CD14-positive monocyte (primary cell): ENCODE data around the gene CWF19L1. TPM values are rescaled to one million over a fixed set of nuclear protein-coding genes. Genes with fewer than 3 reads are reported as not detected.

Experiments used
- DNase-seq, 3 donors: peaks; one replicate each; pipeline ENCODE4 v3.0.0-alpha.2; 2011 to 2022
- H2AFZ ChIP-seq: 2 replicates; pipeline ENCODE4 v1.6.0; 2012; ENCODE audit warnings: mild to moderate bottlenecking, low read depth, low read length, inconsistent platforms; ENCODE audit not compliant: insufficient read depth, poor library complexity, severe bottlenecking
- H3K27ac ChIP-seq, 2 donors: 1 replicate in 1 of 2; 2 replicates in 1 of 2; pipeline ENCODE4 v1.5.1; 2012 to 2013; ENCODE audit warnings: low read length in 2 of 2, control low read depth in 1 of 2, inconsistent platforms in 1 of 2, low read depth in 1 of 2, mild to moderate bottlenecking in 1 of 2
- H3K27me3 ChIP-seq, 2 donors: one replicate each; pipeline versions ENCODE4 v1.6.0 to v1.6.1; 2011 to 2013; ENCODE audit warnings: low read length in 2 of 2; ENCODE audit not compliant: control insufficient read depth in 2 of 2, insufficient read depth in 2 of 2
- H3K36me3 ChIP-seq, 2 donors: replicated peaks in 1 of 2; 1 replicate in 1 of 2; 2 replicates in 1 of 2; pipeline versions ENCODE4 v1.5.1 to v1.6.1; 2012 to 2013; ENCODE audit warnings: low read length in 2 of 2, control low read depth in 1 of 2, inconsistent platforms in 1 of 2, mild to moderate bottlenecking in 1 of 2; ENCODE audit not compliant: insufficient read depth in 2 of 2, control insufficient read depth in 1 of 2
- H3K4me1 ChIP-seq, 2 donors: 1 replicate in 1 of 2; 2 replicates in 1 of 2; pipeline versions ENCODE4 v1.5.1 to v1.6.1; 2012 to 2013; ENCODE audit warnings: low read length in 2 of 2, control low read depth in 1 of 2, inconsistent platforms in 1 of 2, mild to moderate bottlenecking in 1 of 2, moderate library complexity in 1 of 2; ENCODE audit not compliant: insufficient read depth in 2 of 2, control insufficient read depth in 1 of 2
- H3K4me2 ChIP-seq: replicated peaks from 2 replicates; pipeline ENCODE3; 2012; ENCODE audit warnings: low read length, moderate library complexity, mild to moderate bottlenecking; ENCODE audit not compliant: poor library complexity, severe bottlenecking; ENCODE audit errors: extremely low read depth
- H3K4me3 ChIP-seq, 3 experiments: fragments of 200-600 bp in 1 of 3; sonication (generic) in 1 of 3; replicated peaks in 1 of 3; 1 replicate in 2 of 3; 2 replicates in 1 of 3; pipeline ENCODE4 v1.5.1; 2011 to 2013; ENCODE audit warnings: low read length in 3 of 3, mild to moderate bottlenecking in 3 of 3, control low read depth in 2 of 3, low read depth in 2 of 3, inconsistent platforms in 1 of 3, moderate library complexity in 1 of 3
- H3K79me2 ChIP-seq: 2 replicates; pipeline ENCODE4 v1.6.0; 2012; ENCODE audit warnings: mild to moderate bottlenecking, control low read depth, inconsistent platforms, low read length, moderate library complexity; ENCODE audit not compliant: insufficient read depth
- H3K9ac ChIP-seq: 2 replicates; pipeline ENCODE4 v1.6.0; 2017; ENCODE audit warnings: low read length, mild to moderate bottlenecking; ENCODE audit not compliant: insufficient read depth, poor library complexity, severe bottlenecking
- H3K9me3 ChIP-seq, 2 donors: replicated peaks in 1 of 2; 1 replicate in 1 of 2; 2 replicates in 1 of 2; pipeline versions ENCODE4 v1.5.1 to v1.6.1; 2012 to 2013; ENCODE audit warnings: low read length in 2 of 2, control low read depth in 1 of 2; ENCODE audit not compliant: control insufficient read depth in 1 of 2, insufficient read depth in 1 of 2
- H4K20me1 ChIP-seq: 2 replicates; pipeline ENCODE4 v1.6.0; 2012; ENCODE audit warnings: mild to moderate bottlenecking, low read length, control low read depth, moderate library complexity; ENCODE audit not compliant: insufficient read depth
- H3K27ac Mint-ChIP-seq, 7 donors: one replicate each; pipeline ENCODE4 v1.8.0; 2020; ENCODE audit warnings: mild to moderate bottlenecking in 7 of 7, mixed read lengths in 7 of 7, moderate library complexity in 6 of 7, inconsistent platforms in 2 of 7
- H3K27me3 Mint-ChIP-seq, 3 donors: one replicate each; pipeline ENCODE4 v1.8.0; 2021 to 2022; ENCODE audit warnings: low read depth in 3 of 3, mild to moderate bottlenecking in 3 of 3, mixed read lengths in 3 of 3, moderate library complexity in 3 of 3, inconsistent platforms in 1 of 3
- H3K36me3 Mint-ChIP-seq, 2 donors: one replicate each; pipeline ENCODE4 v1.8.0; 2020; ENCODE audit warnings: mixed read lengths in 2 of 2, inconsistent platforms in 1 of 2, mild to moderate bottlenecking in 1 of 2
- H3K4me1 Mint-ChIP-seq: one replicate; pipeline ENCODE4 v1.8.0; 2020; ENCODE audit warnings: mild to moderate bottlenecking, mixed read lengths
- H3K4me3 Mint-ChIP-seq, 2 donors: one replicate each; pipeline ENCODE4 v1.8.0; 2020; ENCODE audit warnings: mild to moderate bottlenecking in 2 of 2, mixed read lengths in 2 of 2, moderate library complexity in 1 of 2
- H3K9me3 Mint-ChIP-seq, 7 donors: one replicate each; pipeline ENCODE4 v1.8.0; 2020 to 2022; ENCODE audit warnings: mixed read lengths in 7 of 7, mild to moderate bottlenecking in 6 of 7, moderate library complexity in 6 of 7, inconsistent platforms in 2 of 7
- CTCF ChIP-seq: fragments of 200-600 bp; IDR thresholded peaks from one replicate; pipeline ENCODE4 v1.8.0; 2022; ENCODE audit warnings: antibody characterized with exemption, mild to moderate bottlenecking
- WGBS: methylation state at CpG from one replicate; pipeline ENCODE4 v1.1.5; 2013; ENCODE audit warnings: missing lambda C conversion rate; ENCODE audit not compliant: insufficient coverage; 5-methylcytosine and 5-hydroxymethylcytosine counted together
- intact Hi-C, 2 donors: fragments of 100-400 bp; cut with micrococcal nuclease; formaldehyde crosslinking; loops; one replicate each; pipeline versions ENCODE4 v1.15.0 to v1.15.1; 2023
- polyA plus RNA-seq, 3 donors: library from polyadenylated mRNA; depleted of rRNA in 1 of 3; unstranded in 2 of 3; stranded (reverse) in 1 of 3; fragments of 300-500 nt in 2 of 3; fragments of >200 nt in 1 of 3; fragmentation: Illumina TruSeq in 2 of 3; gene quantifications; 1 replicate in 2 of 3; 2 replicates in 1 of 3; pipeline ENCODE4 v1.2.3, GENCODE V29; 2012 to 2021

Gene CWF19L1
- polyA plus RNA-seq, 3 donors: 19.9 to 29.3 (median 22.2) TPM

GRCh38 chr10:100288196-100288595 is 20.8 kb upstream of the CWF19L1 start:
- no peak for TF ChIP-seq CTCF
- Mint-ChIP-seq H3K4me1 (peaks cover 59% of the 10 kb centered on the region), H3K27me3 (peaks cover 0 to 5% (median 0%) of the 10 kb centered on the region in 3 donors), H3K9me3 (no peaks in the 10 kb centered on the region), H3K27ac (no peak overlapping the region), H3K36me3 (peaks cover 5 to 11% of the 10 kb centered on the region in 2 donors), H3K4me3 (no peak overlapping the region)
- Histone ChIP-seq H3K79me2 (peaks cover 32% of the 10 kb centered on the region), H3K36me3 (peaks cover 4 to 10% of the 10 kb centered on the region in 2 donors), H3K27ac (no peak overlapping the region), H3K4me1 (peaks cover 62 to 66% of the 10 kb centered on the region in 2 donors), H3K9me3 (no peaks in the 10 kb centered on the region), H3K27me3 (no peaks in the 10 kb centered on the region), H3K9ac (no peak overlapping the region), H4K20me1 (peaks cover 13% of the 10 kb centered on the region), H3K4me3 (no peak overlapping the region), H3K4me2 (no peak overlapping the region), H2AFZ (no peak overlapping the region)
- no CpG with 5 or more reads among the region's 5 CpGs for WGBS
- DNase-seq: no peak
- intact Hi-C loops: loop anchor here in 1 of 2 donors (5.0 to 10.0 kb wide), 2 partner anchors 84 to 103 kb away; partner anchors contain the start of gene ERLIN1

- no peak for DNase-seq
- no peaks in the 10 kb centered on the region for H3K27me3 ChIP-seq
- 97% methylated on average over 6 of the region's 6 CpGs for WGBS
- peaks cover 62 to 66% of the 10 kb centered on the region in 2 donors for H3K4me1 ChIP-seq
- H3K4me1 Mint-ChIP-seq: peaks cover 55% of the 10 kb centered on the region
- H2AFZ ChIP-seq: no peak overlapping the region
- TF ChIP-seq CTCF: no peak
- H3K4me3 Mint-ChIP-seq: no peak overlapping the region
- no peaks in the 10 kb centered on the region for H3K9me3 ChIP-seq
- H3K9ac ChIP-seq: no peak overlapping the region
- H3K79me2 ChIP-seq: peaks cover 36% of the 10 kb centered on the region
- no peak overlapping the region for H3K4me3 ChIP-seq
- peaks cover 0 to 2% (median 0%) of the 10 kb centered on the region in 3 donors for H3K27me3 Mint-ChIP-seq
- no peak overlapping the region for H3K4me2 ChIP-seq
- H4K20me1 ChIP-seq: peaks cover 18% of the 10 kb centered on the region
- peaks cover 4 to 14% of the 10 kb centered on the region in 2 donors for H3K36me3 ChIP-seq
- H3K27ac Mint-ChIP-seq: peak overlapping the region in 2 of 7 donors; percentile 99
- H3K27ac ChIP-seq: no peak overlapping the region
- peaks cover 5 to 11% of the 10 kb centered on the region in 2 donors for H3K36me3 Mint-ChIP-seq
- no peaks in the 10 kb centered on the region for H3K9me3 Mint-ChIP-seq
- intact Hi-C loops: loop anchor here in 1 of 2 donors (5.0 to 10.0 kb wide), 2 partner anchors 85 to 103 kb away; partner anchors contain the start of gene ERLIN1
Measured at GRCh38 chr10:100287756-100288155, 20.3 kb upstream of the CWF19L1 start.
